Measurements from ENCODE around the gene LRRC36. TPM values are rescaled to one million over a fixed set of nuclear protein-coding genes. Genes with fewer than 3 reads are reported as not detected.

LRRC36 gene
- total RNA-seq, 3 donors from 2014 or later, result 0.90 to 1.5 TPM; not detected in 1

DNA sequence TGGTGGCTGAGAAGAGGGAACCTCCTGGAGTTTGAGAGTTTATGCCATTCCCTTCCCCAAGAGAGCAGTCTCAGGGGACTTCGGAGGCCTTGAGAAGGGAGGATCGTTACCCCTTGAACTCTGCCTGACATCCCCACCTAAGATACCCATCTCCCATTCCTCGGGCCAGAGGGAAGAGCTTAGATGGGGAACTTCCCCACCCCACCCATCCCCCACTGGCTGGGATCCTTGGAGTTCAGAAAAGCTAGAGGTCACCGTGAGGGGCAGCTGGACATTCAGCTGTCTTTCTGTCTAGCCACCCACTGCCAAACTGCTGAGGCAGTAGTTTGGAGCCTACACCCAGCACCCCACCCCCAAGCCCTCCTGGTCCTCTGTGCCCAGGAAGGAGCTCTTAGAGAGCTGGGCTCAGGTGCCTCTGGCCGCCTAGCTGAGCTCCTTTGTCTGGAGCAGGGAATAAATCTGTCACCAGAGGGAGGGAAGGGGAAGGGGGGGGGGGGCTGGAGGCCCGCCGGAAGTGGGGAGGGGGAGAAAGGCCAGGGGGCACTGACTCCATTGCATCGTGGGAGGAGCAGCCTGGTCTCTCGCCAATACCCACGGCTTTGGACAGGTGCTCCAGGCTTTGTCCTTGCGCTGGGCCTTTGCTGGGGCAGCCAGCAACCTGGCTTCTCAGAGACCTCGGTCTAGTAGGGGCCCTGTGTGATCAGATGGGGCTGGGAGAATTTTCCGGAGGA, 105.3 kb downstream of the LRRC36 start:
- intact Hi-C loops (cut with DNase I, micrococcal nuclease), result no loop called here
- H3K9me3 ChIP-seq, result no peaks in the 10 kb centered on the region
- TF ChIP-seq, protein P1, sequence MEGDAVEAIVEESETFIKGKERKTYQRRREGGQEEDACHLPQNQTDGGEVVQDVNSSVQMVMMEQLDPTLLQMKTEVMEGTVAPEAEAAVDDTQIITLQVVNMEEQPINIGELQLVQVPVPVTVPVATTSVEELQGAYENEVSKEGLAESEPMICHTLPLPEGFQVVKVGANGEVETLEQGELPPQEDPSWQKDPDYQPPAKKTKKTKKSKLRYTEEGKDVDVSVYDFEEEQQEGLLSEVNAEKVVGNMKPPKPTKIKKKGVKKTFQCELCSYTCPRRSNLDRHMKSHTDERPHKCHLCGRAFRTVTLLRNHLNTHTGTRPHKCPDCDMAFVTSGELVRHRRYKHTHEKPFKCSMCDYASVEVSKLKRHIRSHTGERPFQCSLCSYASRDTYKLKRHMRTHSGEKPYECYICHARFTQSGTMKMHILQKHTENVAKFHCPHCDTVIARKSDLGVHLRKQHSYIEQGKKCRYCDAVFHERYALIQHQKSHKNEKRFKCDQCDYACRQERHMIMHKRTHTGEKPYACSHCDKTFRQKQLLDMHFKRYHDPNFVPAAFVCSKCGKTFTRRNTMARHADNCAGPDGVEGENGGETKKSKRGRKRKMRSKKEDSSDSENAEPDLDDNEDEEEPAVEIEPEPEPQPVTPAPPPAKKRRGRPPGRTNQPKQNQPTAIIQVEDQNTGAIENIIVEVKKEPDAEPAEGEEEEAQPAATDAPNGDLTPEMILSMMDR (IDR thresholded peaks at IDR 0.05), result no peak
- no peak for ATAC-seq
- H3K36me3 ChIP-seq (ENCODE audit: low read depth), result no peaks in the 10 kb centered on the region
- DNase-seq, result peak in 2 of 3 donors; percentile 50 to 62
- peak overlapping the region; percentile 63 for H3K4me3 ChIP-seq
- peaks cover 15% of the 10 kb centered on the region for H3K4me1 ChIP-seq (ENCODE audit: low read depth)

DNA sequence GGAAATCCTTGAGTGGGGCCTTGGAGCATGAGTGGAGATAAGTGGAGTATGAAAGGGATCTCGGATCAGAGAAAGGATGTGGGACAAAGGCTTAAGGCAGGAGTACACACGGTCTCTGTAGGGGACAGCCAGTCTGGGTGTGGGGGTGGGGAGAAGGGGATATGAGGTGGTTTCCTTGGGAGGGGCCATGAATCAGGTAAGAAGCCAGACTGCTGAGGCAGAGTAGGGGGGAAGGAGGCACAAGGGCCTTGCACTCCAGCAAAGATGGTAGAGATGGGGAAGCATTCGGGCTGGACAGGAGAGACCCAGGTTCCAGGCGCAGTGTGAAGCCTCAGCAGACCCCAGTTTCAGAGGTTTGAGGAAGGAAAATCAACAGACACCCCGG, 105.9 kb downstream of the LRRC36 start:
- intact Hi-C loops (cut with DNase I, micrococcal nuclease), result no loop called here
- peak overlapping the region; percentile 63 for H3K4me3 ChIP-seq
- TF ChIP-seq, protein P1 (IDR thresholded peaks at IDR 0.05), result no peak
- DNase-seq (peak in 1 of 3 donors; percentile 55), ATAC-seq (no peak)
- peaks cover 15% of the 10 kb centered on the region for H3K4me1 ChIP-seq (ENCODE audit: low read depth)
- H3K36me3 ChIP-seq (ENCODE audit: low read depth), result no peaks in the 10 kb centered on the region
- no peaks in the 10 kb centered on the region for H3K9me3 ChIP-seq

DNA sequence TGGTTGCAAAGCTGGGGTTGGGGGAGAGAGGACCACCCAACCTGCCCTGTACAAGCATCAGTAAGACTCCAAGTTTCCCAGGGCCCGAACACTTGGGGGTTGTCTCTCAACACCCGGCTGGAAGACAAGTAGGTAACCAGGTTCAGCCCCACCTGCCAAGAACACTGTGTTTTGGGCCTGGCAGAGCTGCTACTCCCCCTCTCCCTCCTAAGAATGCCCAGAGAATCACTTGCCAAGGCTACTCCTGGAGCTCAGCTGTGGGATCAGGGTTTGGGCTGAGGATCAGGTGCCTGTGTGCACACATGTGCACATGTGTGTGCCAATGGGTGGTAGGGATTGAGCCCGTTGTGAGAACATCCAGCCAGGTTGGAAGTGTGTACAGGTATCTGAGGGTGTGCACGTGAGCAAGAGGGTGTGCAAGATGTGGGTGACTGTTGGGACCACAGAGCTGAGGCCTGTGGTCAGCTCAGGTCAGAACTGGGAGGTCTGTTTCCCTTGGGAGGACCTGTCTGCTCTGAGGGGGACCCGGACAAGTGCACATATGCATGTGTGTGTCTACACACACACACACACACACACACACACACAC, 106.6 kb downstream of the LRRC36 start:
- DNase-seq, result no peak
- no peak for ATAC-seq
- Histone ChIP-seq H3K36me3 (ENCODE audit: low read depth) (no peaks in the 10 kb centered on the region), H3K9me3 (no peaks in the 10 kb centered on the region), H3K4me1 (ENCODE audit: low read depth) (peaks cover 11% of the 10 kb centered on the region), H3K4me3 (no peak overlapping the region)
- TF ChIP-seq, protein P1 (IDR thresholded peaks at IDR 0.05), result no peak
- intact Hi-C loops (cut with DNase I, micrococcal nuclease), result no loop called here

Other genes starting within 250 kb of the LRRC36 start
- gene PHAF1, start 216.9 kb upstream of the LRRC36 start, total RNA-seq, result 10 to 100 TPM; 13.3 to 15.7 (median 13.6) TPM
- 1 to 10 TPM; 1.5 to 8.4 (median 4.0) TPM for gene B3GNT9, start 175.8 kb upstream of the LRRC36 start, total RNA-seq
- 10 to 100 TPM; 21.0 to 27.4 (median 26.6) TPM for gene TRADD, start 166.9 kb upstream of the LRRC36 start, total RNA-seq
- gene FBXL8, start 166.9 kb upstream of the LRRC36 start, total RNA-seq, result 10 to 100 TPM; 23.3 to 33.8 (median 24.5) TPM
- 100 to 1,000 TPM in 1 of 3 donors, 10 to 100 TPM in 2; 26.0 to 113 (median 64.4) TPM for gene HSF4, start 162.1 kb upstream of the LRRC36 start, total RNA-seq
- 10 to 100 TPM; 23.5 to 35.9 (median 32.0) TPM for gene NOL3, start 156.3 kb upstream of the LRRC36 start, total RNA-seq
- gene MATCAP1, start 142.9 kb upstream of the LRRC36 start, total RNA-seq, result 10 to 100 TPM; 24.8 to 35.1 (median 29.2) TPM
- 1 to 10 TPM; 2.6 to 6.8 (median 2.7) TPM for gene EXOC3L1, start 136.7 kb upstream of the LRRC36 start, total RNA-seq
- gene E2F4, start 134.7 kb upstream of the LRRC36 start, total RNA-seq, result 10 to 100 TPM; 70.5 to 77.4 (median 72.9) TPM
- gene ELMO3, start 127.7 kb upstream of the LRRC36 start, total RNA-seq, result 10 to 100 TPM; 25.4 to 68.0 (median 42.1) TPM
- 10 to 100 TPM; 30.8 to 39.6 (median 36.1) TPM for gene TMEM208, start 99.7 kb upstream of the LRRC36 start, total RNA-seq
- gene FHOD1, start 79.3 kb upstream of the LRRC36 start, total RNA-seq, result 10 to 100 TPM; 30.7 to 36.5 (median 34.1) TPM
- 1 to 10 TPM; 1.7 to 2.6 (median 1.9) TPM for gene SLC9A5, start 77.8 kb upstream of the LRRC36 start, total RNA-seq
- gene PLEKHG4, start 47.3 kb upstream of the LRRC36 start, total RNA-seq, result 10 to 100 TPM in 2 of 3 donors, 1 to 10 TPM in 1; 8.0 to 15.4 (median 10.5) TPM
- gene KCTD19, start 74 bp upstream of the LRRC36 start, total RNA-seq, result under 1 TPM in 1 of 3 donors, not detected in 2; 0.05 TPM
- 10 to 100 TPM in 1 of 3 donors, 1 to 10 TPM in 2; 3.8 to 23.8 (median 4.8) TPM for gene TPPP3, start 66.7 kb downstream of the LRRC36 start, total RNA-seq
- 10 to 100 TPM in 1 of 3 donors, 1 to 10 TPM in 2; 9.2 to 12.3 (median 10.0) TPM for gene ZDHHC1, start 89.7 kb downstream of the LRRC36 start, total RNA-seq
- 100 to 1,000 TPM; 322 to 765 (median 646) TPM for gene HSD11B2, start 104.3 kb downstream of the LRRC36 start, total RNA-seq
- 100 to 1,000 TPM; 152 to 253 (median 228) TPM for gene ATP6V0D1, start 154.3 kb downstream of the LRRC36 start, total RNA-seq
- not detected for gene AGRP, start 156.7 kb downstream of the LRRC36 start, total RNA-seq
- gene RIPOR1, start 202.0 kb downstream of the LRRC36 start, total RNA-seq, result 10 to 100 TPM; 10.9 to 74.7 (median 20.5) TPM
- gene CTCF, start 235.7 kb downstream of the LRRC36 start, total RNA-seq, result 10 to 100 TPM; 41.1 to 55.5 (median 43.4) TPM